Astrocyte (in vitro differentiated cells and primary cell): ENCODE measurements around the gene FABP3. TPM values are rescaled to one million over a fixed set of nuclear protein-coding genes. Genes with fewer than 3 reads are reported as not detected.

ENCODE experiments used
- DNase-seq: peaks from one replicate; pipeline ENCODE4 v3.0.0-alpha.2; 2010; ENCODE audit warnings: low read depth
- FAIRE-seq: peaks from 2 replicates; lab custom pipeline; 2011; peaks lifted over from hg19 to GRCh38; lab: Jason Lieb, UNC
- H2AFZ ChIP-seq: 2 replicates; pipeline ENCODE4 v1.6.0; 2012; ENCODE audit warnings: low read depth, low read length, inconsistent platforms
- H3K27ac ChIP-seq: 2 replicates; pipeline ENCODE4 v1.5.1; 2011; ENCODE audit warnings: low read depth, low read length, inconsistent platforms
- H3K27me3 ChIP-seq: 2 replicates; pipeline ENCODE4 v1.6.0; 2011; ENCODE audit warnings: low read length, inconsistent platforms; ENCODE audit not compliant: insufficient read depth
- H3K36me3 ChIP-seq: 2 replicates; pipeline ENCODE4 v1.5.1; 2011; ENCODE audit warnings: low read length, inconsistent platforms; ENCODE audit not compliant: insufficient read depth
- H3K4me1 ChIP-seq: 2 replicates; pipeline ENCODE4 v1.5.1; 2011; ENCODE audit warnings: low read length, inconsistent platforms; ENCODE audit not compliant: insufficient read depth
- H3K4me2 ChIP-seq: 2 replicates; pipeline ENCODE4 v1.6.0; 2012; ENCODE audit warnings: low read length, inconsistent platforms
- H3K4me3 ChIP-seq: 2 replicates; pipeline ENCODE4 v1.5.1; 2011; ENCODE audit warnings: low read depth, mild to moderate bottlenecking, low read length, inconsistent platforms; ENCODE audit not compliant: insufficient read depth
- H3K79me2 ChIP-seq: 2 replicates; pipeline ENCODE4 v1.6.0; 2012; ENCODE audit warnings: mild to moderate bottlenecking, low read length, inconsistent platforms; ENCODE audit not compliant: insufficient read depth
- H3K9ac ChIP-seq: 2 replicates; pipeline ENCODE4 v1.6.0; 2012; ENCODE audit warnings: mild to moderate bottlenecking, low read length, inconsistent platforms
- H3K9me3 ChIP-seq: 2 replicates; pipeline ENCODE4 v1.5.1; 2012; ENCODE audit warnings: low read depth, mild to moderate bottlenecking, low read length, inconsistent platforms; ENCODE audit not compliant: insufficient read depth
- H4K20me1 ChIP-seq: 2 replicates; pipeline ENCODE4 v1.6.0; 2012; ENCODE audit warnings: low read length, inconsistent platforms; ENCODE audit not compliant: insufficient read depth
- H3K27ac Mint-ChIP-seq: one replicate; pipeline ENCODE4 v1.8.0; 2021; ENCODE audit warnings: mild to moderate bottlenecking, mixed read lengths; ENCODE audit not compliant: unreplicated experiment
- H3K27me3 Mint-ChIP-seq: one replicate; pipeline ENCODE4 v1.8.0; 2021; ENCODE audit warnings: low read depth, mixed read lengths; ENCODE audit not compliant: unreplicated experiment
- H3K36me3 Mint-ChIP-seq: one replicate; pipeline ENCODE4 v1.8.0; 2021; ENCODE audit warnings: low read depth, mixed read lengths; ENCODE audit not compliant: unreplicated experiment
- H3K4me1 Mint-ChIP-seq: one replicate; pipeline ENCODE4 v1.8.0; 2021; ENCODE audit warnings: low read depth, mixed read lengths; ENCODE audit not compliant: unreplicated experiment
- H3K4me3 Mint-ChIP-seq: one replicate; pipeline ENCODE4 v1.8.0; 2021; ENCODE audit warnings: mild to moderate bottlenecking, moderate library complexity, mixed read lengths; ENCODE audit not compliant: unreplicated experiment
- H3K9me3 Mint-ChIP-seq: one replicate; pipeline ENCODE4 v1.8.0; 2021; ENCODE audit warnings: mild to moderate bottlenecking, mixed read lengths; ENCODE audit not compliant: unreplicated experiment
- EZH2 ChIP-seq: IDR thresholded peaks from 2 replicates; pipeline ENCODE4 v1.6.1; 2012; ENCODE audit warnings: mild to moderate bottlenecking, low read length, inconsistent platforms; ENCODE audit not compliant: insufficient read depth
- total RNA-seq: library from RNA; stranded (reverse); gene quantifications from 2 replicates; pipeline ENCODE4 v1.2.1, GENCODE V29; 2021
- TF ChIP-seq, protein P1 (sequence below): IDR thresholded peaks from 2 replicates; pipeline ENCODE4 v1.5.1; 2011; ENCODE audit warnings: low read depth, mild to moderate bottlenecking, inconsistent platforms, low read length, moderate library complexity; ENCODE audit not compliant: insufficient read depth

FABP3 gene
- total RNA-seq, 1 donor from 2014 or later: 20.4 TPM

- H3K9ac ChIP-seq: no peak overlapping the region
- no peak overlapping the region for H3K27ac Mint-ChIP-seq
Observed at GRCh38 chr1:31372051-31372450, 825 bp downstream of the FABP3 start.

GRCh38 chr1:31371121-31371959, 1.5 kb downstream of the FABP3 start:
- H3K36me3 ChIP-seq: no peaks in the 10 kb centered on the region
- H3K9me3 ChIP-seq: no peaks in the 10 kb centered on the region
- no peak overlapping the region for H3K4me3 Mint-ChIP-seq
- H3K27ac ChIP-seq: no peak overlapping the region
- H3K4me1 Mint-ChIP-seq: peaks cover 23% of the 10 kb centered on the region
- no peaks in the 10 kb centered on the region for H4K20me1 ChIP-seq
- no peak for TF ChIP-seq EZH2
- TF ChIP-seq, protein P1, sequence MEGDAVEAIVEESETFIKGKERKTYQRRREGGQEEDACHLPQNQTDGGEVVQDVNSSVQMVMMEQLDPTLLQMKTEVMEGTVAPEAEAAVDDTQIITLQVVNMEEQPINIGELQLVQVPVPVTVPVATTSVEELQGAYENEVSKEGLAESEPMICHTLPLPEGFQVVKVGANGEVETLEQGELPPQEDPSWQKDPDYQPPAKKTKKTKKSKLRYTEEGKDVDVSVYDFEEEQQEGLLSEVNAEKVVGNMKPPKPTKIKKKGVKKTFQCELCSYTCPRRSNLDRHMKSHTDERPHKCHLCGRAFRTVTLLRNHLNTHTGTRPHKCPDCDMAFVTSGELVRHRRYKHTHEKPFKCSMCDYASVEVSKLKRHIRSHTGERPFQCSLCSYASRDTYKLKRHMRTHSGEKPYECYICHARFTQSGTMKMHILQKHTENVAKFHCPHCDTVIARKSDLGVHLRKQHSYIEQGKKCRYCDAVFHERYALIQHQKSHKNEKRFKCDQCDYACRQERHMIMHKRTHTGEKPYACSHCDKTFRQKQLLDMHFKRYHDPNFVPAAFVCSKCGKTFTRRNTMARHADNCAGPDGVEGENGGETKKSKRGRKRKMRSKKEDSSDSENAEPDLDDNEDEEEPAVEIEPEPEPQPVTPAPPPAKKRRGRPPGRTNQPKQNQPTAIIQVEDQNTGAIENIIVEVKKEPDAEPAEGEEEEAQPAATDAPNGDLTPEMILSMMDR: no peak
- no peak overlapping the region for H3K9ac ChIP-seq
- FAIRE-seq (no peak), DNase-seq (no peak)
- H3K4me3 ChIP-seq: no peak overlapping the region
- H3K79me2 ChIP-seq: no peaks in the 10 kb centered on the region
- H2AFZ ChIP-seq: no peak overlapping the region
- peaks cover 16% of the 10 kb centered on the region for H3K4me1 ChIP-seq
- H3K9me3 Mint-ChIP-seq: no peaks in the 10 kb centered on the region
- H3K27me3 ChIP-seq: no peaks in the 10 kb centered on the region
- H3K4me2 ChIP-seq: no peak overlapping the region
- no peak overlapping the region for H3K27ac Mint-ChIP-seq
- peaks cover 12% of the 10 kb centered on the region for H3K36me3 Mint-ChIP-seq
- no peaks in the 10 kb centered on the region for H3K27me3 Mint-ChIP-seq

More at GRCh38 chr1:31372051-31372450, 825 bp downstream of the FABP3 start:
- TF ChIP-seq, protein P1: no peak
- TF ChIP-seq EZH2: no peak
- Mint-ChIP-seq H3K36me3 (peaks cover 10% of the 10 kb centered on the region), H3K4me3 (peak overlapping the region; percentile 76), H3K27me3 (no peaks in the 10 kb centered on the region), H3K9me3 (no peaks in the 10 kb centered on the region), H3K4me1 (peaks cover 25% of the 10 kb centered on the region)
- Histone ChIP-seq H3K27me3 (no peaks in the 10 kb centered on the region), H3K9me3 (no peaks in the 10 kb centered on the region), H3K4me2 (peak overlapping the region; percentile 97), H3K4me1 (peaks cover 22% of the 10 kb centered on the region), H3K36me3 (no peaks in the 10 kb centered on the region), H4K20me1 (no peaks in the 10 kb centered on the region), H3K79me2 (no peaks in the 10 kb centered on the region), H3K27ac (no peak overlapping the region), H3K4me3 (no peak overlapping the region), H2AFZ (no peak overlapping the region)
- DNase-seq (no peak), FAIRE-seq (no peak)

DNA sequence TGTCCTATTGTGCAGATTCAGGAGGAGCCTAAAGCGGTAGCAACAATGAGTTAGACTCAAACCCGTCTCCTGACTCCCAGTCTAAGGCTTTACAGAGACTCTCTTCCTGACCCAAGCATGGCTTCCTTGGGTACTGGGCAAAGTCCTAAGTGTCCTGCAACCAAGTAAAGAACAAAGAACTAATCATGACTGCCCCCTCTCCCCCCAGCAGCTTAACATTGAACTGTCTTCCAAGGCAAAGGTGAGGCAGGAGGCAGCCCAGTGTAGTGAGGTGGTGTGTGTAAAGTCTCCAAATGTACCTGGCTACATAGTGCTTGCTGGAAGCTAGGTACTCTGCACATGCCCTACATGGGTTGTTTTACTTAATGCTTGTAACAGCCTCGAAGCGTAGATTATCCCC, 2.3 kb downstream of the FABP3 start:
- Histone ChIP-seq H2AFZ (no peak overlapping the region), H3K27ac (no peak overlapping the region), H3K4me3 (no peak overlapping the region), H3K79me2 (no peaks in the 10 kb centered on the region), H4K20me1 (no peaks in the 10 kb centered on the region), H3K4me1 (peaks cover 14% of the 10 kb centered on the region), H3K9me3 (no peaks in the 10 kb centered on the region), H3K27me3 (no peaks in the 10 kb centered on the region), H3K36me3 (no peaks in the 10 kb centered on the region), H3K9ac (no peak overlapping the region), H3K4me2 (no peak overlapping the region)
- TF ChIP-seq, protein P1: no peak
- no peak for TF ChIP-seq EZH2
- Mint-ChIP-seq H3K4me1 (peaks cover 23% of the 10 kb centered on the region), H3K27me3 (no peaks in the 10 kb centered on the region), H3K4me3 (no peak overlapping the region), H3K9me3 (no peaks in the 10 kb centered on the region), H3K27ac (no peak overlapping the region), H3K36me3 (peaks cover 14% of the 10 kb centered on the region)
- DNase-seq (no peak), FAIRE-seq (no peak)
